Activated CD8-positive, alpha-beta memory T cell treated with anti-CD3 and anti-CD28 coated beads, Interleukin-2, amount 50 U/mL, for 24 hours (primary cell): ENCODE data around the gene FPR1.

Experiments used
- DNase-seq: peaks from one replicate; pipeline ENCODE4 v3.0.0-alpha.2; 2020; ENCODE audit errors: extremely low read depth

The FPR1 gene

DNA sequence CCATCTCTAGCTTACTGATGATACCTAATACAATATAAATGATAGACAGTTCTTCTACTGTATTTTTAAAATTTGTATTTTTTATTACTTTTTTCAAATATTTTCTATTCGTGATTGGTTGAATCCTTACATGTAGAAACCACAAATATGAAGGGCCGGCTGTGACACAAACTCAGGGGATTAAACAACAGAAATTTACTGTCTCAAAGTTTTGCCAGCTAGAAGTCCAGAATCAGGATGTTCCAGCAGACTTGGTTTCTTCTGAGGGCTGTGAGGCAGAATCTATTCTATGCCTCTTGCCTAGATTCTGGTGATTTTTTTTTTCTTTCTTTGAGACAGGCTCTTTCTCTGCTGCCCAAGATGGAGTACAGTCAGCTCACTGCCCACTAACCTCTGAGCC is 13.8 kb downstream of the FPR1 start:
- DNase-seq, result no peak

DNA sequence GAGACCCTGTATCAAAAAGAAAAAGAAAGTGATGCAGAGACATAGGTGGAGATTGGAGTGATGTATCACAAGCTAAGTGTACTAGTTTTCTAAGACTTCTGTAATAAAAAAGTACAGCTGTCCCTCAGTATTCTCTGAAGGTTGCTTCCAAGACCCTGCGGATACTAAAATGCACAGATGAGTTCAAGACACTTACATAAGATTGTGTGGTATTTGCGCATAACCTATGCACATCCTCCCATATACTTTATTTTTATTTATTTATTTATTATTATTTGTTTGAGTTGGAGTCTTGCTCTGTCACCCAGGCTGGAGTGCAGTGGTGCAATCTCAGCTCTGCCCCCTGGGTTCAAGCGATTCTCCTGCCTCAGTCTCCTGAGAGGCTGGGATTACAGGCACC is 14.3 kb downstream of the FPR1 start:
- no peak for DNase-seq

DNA sequence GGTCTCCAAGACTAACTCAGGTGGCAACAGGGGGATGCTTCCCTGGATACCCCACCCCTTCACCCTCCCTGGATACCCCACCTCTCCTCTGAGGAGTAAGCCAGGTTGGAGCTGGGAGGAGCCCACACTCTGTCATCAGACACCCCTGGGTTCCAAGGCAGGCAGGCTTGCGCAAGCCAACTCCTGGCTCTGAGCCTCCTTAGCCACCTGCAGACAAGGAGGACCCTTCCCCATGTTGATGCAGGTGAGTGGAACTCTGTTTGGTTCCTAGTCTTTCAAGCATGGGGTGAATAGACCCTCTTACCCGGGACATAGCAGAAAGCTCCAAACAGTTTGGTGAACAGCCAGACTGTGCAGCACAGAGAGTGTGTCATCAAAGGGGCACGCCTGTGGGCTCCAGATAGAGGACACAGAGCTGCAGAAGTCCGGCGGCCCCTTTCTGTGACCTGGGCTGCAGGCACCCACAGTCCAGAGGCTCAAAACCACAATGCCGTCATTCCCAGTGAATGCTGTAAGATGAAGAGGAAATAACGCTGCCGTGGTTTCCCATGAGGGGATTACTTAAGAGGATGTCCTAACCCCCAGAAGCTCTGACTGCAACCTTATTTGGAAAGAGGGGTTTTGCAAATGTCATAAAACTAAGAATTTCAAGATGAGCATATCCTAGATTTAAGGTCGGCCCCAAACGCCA is 15.8 kb downstream of the FPR1 start:
- no peak for DNase-seq

DNA sequence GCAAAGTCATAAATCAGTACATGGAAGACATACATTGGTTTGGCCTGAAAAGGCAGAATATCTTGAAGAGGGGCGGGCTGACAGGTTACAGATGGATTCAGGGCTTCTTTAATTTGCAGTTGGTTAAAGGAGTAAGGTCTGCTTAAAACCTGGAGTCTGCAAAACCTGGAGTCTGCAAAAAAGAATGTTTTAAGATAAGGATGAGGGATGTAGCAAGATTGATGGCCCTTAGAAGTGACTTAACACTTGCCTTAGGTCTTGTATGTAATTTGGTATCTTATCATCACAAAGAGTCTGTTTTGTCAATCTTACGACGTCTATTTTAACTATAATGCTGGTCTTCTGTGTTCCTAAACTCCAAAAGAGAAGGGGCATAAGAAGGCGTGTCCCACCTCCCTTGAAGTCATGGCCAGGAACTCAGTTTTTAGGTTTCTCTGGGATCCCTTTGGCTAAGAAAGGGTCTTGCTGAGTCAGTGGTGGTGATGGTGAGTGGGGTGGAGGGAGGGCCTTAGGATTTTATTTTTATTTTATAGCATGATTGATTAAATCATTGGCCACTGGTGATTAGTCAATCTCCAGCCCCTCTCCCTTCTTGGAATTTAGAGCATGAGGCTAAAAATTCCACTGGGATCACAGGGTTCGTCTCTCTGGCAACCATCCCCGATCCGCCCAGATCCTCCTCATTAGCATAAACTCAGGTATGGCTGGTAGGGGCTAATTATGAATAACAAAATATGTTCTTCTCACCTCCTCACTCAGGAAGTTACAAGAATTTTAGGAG is 17.7 kb downstream of the FPR1 start:
- DNase-seq, result no peak

DNA sequence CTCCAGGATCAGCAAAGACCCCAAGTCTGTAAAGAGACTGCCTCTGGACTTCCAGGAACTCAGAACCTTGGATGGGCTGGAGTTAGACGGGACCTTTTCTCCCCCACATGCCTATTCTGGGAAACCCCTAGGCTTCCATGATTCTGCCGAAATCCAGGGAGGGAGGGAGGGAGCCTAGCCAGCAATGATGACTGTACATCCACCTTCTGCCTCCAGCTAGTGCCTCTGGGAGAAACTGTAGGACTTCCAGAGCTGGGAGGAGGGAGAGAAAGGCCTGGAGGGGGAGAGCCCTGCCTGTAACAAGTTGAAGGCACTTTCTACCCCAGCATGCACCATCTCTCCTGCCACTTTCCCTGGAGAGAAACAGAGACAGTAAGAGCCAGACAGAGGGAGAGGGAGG is 21.9 kb downstream of the FPR1 start:
- DNase-seq, result no peak

DNA sequence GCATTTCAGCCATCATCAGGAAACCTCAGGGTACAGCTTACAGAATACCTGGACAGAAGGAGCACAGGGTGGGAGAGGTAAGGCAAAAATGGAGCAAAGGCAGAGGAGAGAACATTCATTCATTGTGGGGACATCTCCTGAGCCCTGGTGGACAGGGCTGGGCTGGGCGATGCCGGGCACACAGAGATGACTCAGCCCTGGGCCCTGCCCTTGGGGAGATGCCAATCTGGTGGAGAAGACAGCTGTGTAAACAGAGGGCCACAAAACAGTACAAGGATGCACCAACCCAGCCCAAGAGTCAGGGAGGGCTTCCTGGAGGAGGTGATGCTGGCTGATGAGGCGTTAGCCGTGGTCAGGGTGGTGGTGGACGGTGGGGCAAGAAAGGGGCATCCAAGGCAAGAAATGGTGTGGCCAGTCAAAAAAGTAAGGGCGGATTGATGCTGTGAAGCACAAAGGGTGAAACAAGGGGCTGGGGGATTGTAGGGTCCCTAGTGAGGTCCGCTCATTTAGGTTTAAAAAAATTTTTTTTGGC is 24.3 kb downstream of the FPR1 start:
- no peak for DNase-seq

DNA sequence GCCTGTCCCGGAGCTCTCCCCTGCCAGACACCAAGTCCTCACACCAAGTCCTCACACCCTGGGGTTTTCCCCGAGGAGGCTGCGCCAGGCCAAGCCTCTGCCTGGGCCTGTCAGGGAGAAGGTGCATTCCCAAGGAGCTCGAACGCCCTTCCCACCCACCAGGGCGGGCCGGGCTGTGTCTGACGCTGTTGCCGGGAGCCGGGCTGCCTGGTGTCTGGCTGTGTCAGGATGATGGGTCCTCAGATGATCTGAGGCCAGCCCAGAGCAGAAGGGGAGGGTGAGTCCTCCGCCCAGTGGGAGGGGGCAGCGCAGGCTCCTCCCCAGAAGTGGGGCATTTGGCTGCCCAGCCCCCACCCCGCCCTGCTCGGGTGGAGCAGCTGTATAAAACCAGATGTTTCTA is 25.6 kb downstream of the FPR1 start:
- DNase-seq, result no peak

DNA sequence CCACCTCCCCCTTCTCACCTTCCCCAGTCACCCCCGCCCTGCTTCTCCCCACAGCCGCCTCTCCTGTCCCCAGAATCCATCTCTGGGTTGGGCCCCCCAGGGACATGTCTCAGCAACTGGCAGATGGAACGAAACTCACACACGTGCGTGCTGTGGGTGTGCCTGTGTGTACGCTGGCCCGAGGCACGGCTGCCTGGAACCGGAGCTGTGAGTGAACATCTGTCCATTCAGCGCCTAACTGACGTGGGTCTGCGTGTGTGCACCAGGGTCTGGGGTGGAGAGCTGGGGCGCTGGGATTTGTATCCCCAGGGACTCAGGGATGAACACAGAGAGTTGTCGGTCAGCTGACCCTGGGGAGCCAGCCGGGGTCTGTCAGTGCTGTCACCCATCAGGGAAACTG is 27.1 kb downstream of the FPR1 start:
- DNase-seq, result no peak

DNA sequence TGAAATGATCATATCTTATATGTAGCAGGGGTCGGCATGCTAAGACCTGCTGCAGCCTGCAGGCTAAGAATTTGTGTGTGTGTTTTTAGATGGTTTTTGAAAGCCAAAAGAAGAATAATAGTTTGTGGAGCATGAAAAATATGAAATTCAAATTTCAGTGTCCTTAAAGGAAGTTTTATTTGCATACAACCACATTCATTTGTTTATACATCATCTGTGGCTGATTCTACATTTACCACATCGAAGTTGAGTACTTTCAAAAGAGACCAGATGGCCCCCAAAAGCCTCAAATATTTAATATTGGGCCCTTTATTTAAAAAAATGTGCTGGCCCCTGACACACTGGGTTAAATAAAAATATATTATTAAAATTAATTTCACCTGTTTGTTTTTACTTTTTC is 29.2 kb downstream of the FPR1 start:
- no peak for DNase-seq

DNA sequence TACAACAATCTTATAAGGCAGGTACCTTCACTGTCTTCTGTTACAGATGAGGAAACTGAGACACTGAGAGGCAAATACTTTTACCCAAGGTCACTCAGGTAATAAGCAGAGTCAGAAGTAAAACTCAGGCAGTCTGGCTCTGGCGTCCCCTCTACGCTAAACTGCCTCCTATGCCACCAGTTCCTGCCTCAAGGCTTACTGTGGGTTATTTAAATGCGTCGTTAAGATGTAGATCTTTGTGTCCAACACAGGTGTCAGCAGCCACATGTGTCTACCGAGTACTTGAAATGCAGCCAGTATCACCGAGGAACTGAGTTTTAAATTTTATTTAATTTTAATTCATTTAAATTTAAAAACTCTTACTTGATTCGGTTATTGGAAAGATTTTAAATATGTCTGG is 29.8 kb downstream of the FPR1 start:
- DNase-seq, result no peak

DNA sequence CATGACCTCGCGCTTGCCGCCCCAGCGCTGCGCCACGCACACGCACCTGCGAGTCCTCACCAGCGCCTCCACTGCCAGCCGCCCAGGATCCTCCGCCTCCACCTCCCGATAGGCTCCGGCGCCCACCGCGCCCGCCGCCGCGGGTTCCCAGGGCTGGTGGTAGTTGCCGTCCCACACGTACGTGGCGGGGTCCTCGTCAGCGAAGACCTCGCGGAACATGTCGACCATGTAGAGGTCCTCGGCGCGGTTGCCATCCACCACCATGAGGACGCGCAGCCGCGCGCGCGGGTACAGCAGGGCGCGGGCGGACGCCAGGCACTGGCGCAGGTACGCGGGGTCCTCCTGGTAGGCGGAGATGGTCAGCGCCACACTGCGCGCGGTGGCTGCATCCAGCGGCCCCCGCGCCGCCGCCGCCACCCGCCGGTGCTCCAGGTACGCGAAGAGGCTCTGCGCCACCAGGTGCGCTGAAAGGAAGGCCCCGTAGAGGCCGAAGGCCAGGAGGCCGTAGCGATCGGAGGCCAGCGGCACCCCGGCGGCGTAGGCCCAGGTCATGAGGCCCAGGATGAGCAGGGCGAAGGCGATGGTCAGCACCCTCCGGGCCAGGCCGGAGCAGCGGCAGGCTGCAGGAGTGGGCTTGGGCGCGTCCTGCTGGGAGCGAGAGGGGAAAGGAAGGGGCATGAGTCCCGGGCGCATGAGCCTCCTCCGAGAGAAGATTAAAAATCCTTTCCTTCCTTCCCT is 32.3 kb downstream of the FPR1 start:
- no peak for DNase-seq

DNA sequence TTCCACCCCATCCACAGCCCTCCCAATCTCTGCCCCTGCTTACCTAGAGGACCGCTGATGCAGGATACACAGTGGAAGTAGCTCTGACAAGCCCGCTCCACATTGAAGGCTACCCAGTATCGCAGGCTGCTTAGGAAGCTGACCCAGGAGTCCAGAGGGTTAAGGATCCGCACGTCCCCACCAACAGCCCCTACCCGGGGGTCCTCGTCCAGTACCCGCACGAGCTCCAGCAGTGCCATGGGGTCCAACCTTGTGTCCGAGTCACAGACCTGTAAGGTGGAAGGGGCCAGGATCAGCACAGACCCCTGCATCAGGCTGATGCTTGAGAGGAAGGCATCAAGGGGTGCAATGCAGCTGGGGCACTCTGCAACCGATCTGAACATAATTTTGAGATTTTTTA is 34.8 kb downstream of the FPR1 start:
- DNase-seq, result no peak

DNA sequence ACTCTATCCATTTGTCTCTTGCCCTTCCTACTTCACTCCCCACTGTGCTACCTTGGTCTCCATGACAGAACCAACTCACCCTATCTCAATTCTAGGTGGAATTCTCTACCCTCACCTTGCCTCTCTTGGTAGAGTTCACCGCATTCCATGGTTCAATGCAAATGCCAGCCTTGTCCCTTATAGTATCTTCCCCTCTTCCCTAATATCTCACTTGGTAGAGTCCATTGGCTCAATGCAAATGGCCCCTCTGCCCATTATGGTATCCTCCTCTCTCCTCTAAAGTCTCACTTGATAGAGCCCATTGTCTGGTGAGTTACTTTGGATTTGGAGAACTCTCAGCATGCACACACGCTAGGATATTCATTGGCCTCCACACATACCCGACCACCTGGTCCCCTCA is 35.8 kb downstream of the FPR1 start:
- no peak for DNase-seq

DNA sequence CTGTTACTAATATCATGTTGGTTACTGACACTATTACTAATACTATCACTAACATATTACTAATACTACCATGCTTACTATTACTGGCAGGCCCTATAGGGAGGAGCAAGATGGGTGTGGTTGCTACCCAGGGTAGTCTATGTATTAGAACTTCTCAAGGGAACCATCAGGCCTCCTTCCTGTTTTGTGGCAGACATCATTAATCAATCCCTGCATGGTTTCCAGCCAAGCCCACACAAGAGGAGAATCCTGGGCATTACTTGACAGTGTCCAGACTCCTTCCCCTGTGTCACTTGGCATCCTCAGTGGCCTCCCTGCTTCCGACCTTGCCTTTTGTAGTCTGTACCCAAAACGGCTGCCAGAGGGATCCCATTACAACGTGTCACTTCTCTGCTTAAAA is 36.8 kb downstream of the FPR1 start:
- DNase-seq, result no peak

DNA sequence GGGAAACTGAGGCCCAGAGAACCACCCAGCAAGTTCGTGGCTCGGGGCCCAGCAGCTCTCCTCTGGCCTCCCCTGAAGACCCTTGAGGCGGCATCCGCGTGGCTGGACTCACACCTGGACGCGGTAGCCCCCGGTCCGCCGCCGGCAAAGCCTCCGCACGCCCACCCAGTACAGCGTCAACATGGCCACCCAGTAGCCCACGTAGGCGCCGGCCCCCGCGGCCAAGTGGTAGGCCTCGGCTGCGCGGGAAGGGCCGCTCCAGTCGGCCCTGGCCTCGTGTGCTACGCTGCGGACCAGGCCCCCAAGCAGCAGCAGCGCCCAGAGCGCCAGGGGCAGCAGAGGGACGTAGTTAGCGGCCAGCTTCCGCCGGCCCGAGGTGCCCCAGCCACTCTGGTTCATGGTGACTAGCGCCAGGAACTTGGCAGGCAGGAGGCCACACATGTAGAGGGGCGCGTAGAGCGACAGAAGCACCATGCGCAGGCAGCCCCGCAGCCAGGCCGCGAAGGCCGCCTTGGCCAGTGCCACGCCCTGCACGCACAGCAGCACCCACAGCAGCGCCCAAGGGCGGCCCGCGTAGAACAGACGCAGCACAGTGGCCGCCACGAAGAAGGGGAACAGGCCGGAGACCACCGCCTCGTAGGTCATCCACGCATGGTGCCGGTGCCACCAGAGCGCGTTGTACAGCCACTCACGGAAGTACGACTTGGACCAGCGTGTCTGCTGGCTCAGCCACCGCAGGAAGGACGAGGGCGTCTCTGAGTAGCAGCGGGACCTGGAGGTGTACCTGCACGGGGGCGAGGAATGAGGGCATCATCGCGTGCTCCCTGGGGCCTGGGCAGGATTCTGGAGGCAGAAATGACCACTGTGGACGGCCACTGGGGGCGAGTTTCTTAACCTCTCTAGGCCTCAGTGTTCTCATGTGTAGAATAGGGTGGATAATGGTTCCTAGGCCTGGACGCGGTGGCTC is 38.1 kb downstream of the FPR1 start:
- DNase-seq, result no peak

DNA sequence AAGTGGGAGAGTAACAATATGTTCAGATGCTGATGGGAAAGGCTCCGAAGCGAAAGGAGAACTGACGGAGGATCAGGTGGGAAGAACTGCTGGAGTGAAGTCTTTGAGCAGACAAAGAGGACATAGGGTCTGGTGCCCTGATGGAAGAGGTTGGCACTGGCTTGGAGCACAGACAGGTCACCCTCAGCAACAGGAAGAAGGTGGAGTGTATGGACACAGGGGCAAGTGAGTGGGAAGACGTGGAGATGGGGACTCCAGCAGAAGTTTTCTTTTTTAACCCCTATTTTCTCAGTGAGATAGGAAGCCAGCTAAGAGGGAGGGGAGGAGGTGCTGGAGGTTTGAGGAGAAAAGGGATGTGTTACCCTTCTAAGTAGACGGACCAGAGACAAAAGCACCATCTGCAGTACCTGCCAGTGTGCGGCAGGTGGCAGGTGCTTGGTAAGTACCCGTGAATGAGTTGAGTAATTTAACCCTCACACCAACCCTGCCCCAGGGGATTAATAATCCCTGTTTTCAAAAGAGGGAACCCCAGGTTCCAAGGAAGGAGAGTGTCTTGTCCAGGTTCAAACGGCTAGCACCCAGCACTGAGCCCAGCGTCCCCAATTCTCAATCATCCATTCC is 39.1 kb downstream of the FPR1 start:
- DNase-seq, result no peak

DNA sequence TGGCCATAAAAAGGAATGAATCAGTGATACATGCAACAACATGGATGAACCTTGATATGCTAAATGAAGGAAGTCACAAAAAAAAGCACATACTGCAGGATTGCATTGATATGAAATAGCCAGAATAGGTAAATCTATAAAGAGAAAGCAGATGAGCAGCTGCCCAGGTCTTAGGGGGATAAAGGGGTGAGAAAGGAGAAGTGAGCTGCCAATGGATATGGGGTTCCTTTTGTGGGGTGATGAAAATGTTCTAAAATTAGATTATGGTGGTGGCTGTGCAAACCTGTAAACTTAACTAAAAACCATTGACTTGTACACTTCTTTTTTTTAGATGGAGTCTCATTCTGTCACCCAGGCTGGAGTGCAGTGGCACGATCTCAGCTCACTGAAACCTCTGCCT is 40.0 kb downstream of the FPR1 start:
- no peak for DNase-seq

DNA sequence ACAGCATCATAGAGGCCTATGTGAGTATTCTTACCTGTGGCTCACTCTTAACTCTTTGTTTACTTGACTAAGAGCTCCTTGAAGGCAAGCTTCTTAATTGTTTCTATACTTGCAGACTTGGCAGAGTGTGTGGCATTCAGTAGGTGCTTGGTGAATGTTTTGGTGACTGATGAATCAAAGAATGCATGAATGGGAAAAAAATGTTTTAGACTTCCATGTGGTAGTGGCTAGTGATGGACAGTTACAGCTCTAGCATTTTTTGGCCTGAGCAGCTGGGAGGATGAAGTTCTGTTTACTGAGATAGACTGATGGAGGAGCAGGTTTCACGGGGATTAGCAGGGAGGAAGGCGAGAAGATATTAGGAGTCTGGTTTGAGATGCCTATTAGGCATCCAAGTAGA is 41.5 kb downstream of the FPR1 start:
- DNase-seq, result no peak

DNA sequence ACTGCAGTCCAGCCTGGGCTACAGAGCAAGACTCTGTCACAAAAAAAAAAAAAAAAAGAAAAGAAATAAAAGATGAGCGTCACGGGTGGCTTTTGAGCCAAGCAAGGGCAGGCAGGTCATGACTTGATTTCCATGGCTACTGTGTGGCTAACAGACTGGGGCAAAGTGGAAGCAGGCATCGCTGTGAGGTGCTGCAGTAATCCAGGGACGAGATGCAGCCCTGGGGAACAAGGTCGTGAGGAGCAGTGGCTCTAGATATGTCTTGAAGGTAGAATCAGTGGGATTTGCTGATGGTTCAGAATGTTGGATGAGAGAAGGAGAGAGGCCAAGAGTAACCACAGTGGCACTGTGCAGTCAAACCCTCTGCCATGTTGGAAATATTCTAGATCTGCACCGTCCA is 42.1 kb downstream of the FPR1 start:
- no peak for DNase-seq

DNA sequence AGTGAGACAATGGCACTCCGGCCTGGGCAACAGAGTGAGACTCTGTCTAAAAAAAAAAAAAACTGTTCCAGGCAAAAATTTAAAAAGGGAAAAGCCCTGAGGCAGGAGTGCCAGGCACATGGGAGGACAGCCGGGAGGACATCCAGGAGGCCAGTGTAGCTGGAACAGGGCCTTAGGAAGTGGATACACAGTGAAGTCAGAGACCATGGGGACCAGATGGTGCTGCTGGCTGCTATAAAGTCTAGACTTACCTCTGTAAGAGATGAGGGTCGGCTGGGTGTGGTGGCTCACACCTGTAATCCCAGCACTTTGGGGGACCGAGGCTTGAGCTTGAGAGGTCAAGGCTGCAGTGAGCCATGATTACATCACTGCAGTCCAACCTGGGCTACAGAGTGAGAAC is 42.9 kb downstream of the FPR1 start:
- DNase-seq, result no peak

DNA sequence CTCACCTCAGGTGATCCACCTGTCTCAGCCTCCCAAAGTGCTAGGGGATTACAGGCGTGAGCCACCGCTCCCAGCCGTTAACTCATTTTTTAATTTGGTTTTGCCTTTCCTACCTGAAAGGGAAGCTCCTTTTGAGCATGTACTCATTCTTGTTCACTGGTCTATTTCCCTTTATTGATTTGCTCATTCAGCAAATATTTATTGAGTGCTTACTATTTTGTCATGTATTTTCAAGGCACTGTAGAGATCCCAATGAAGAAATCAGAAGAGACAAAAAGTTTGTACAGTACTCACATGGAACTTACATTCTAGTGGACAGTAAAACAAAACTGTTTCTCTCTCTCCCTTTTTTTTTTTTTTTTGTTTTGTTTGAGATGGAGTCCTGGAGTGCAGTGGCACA is 44.8 kb downstream of the FPR1 start:
- DNase-seq, result no peak
